HepG2 (cell line): Measurements from ENCODE around the gene DCST2. TPM values are rescaled to one million over a fixed set of nuclear protein-coding genes. Genes with fewer than 3 reads are reported as not detected.

Source experiments
- ATAC-seq: fragments of 200-7000 bp; cut with Tn5 transposase; 3 replicates; pipeline ENCODE4 v1.9.1; 2020; ENCODE audit warnings: mild to moderate bottlenecking, moderate library complexity
- BruUV-seq: library from RNA; stranded (reverse); fragments of 400-500 nt; replicated peaks from 2 replicates; lab custom pipeline; 2021; lab: Mats Ljungman, UMichigan
- CTCF ChIA-PET: fragments of 300-600 bp; formaldehyde crosslinking; extraction: SDS; loops from one replicate; lab custom pipeline; 2021; ENCODE audit warnings: low total read pairs, inconsistent platforms, low intra/inter-chr PET ratio; lab: Yijun Ruan, JAX
- POLR2A ChIA-PET: fragments of 350-600 bp; sonication (Branson Sonifier 250); formaldehyde crosslinking; loops from one replicate; lab custom pipeline; 2020; ENCODE audit warnings: antibody characterized with exemption, inconsistent platforms; lab: Yijun Ruan, JAX
- DNase-seq: peaks from one replicate; pipeline ENCODE4 v3.0.0-alpha.2; 2015; ENCODE audit warnings: low spot score
- FAIRE-seq: peaks from 3 replicates; lab custom pipeline; 2011; peaks lifted over from hg19 to GRCh38; lab: Jason Lieb, UNC
- H2AFZ ChIP-seq: one replicate; pipeline ENCODE4 v1.6.1; 2011; ENCODE audit warnings: low read length, inconsistent platforms
- H3K27ac ChIP-seq: fragments of 300-600 bp; 3 replicates; pipeline ENCODE4 v1.8.0; 2011; ENCODE audit warnings: mixed run types, mild to moderate bottlenecking, mixed read lengths, low read length, inconsistent platforms; ENCODE audit not compliant: insufficient read depth; ENCODE audit errors: extremely low read length
- H3K27me3 ChIP-seq, 2 experiments: fragments of 200-600 bp in 1 of 2; 2 replicates in 1 of 2; 3 replicates in 1 of 2; pipeline versions ENCODE4 v1.6.0 to v1.8.0; 2011; ENCODE audit warnings: low read length in 2 of 2, mild to moderate bottlenecking in 2 of 2, moderate library complexity in 2 of 2, inconsistent platforms in 1 of 2; ENCODE audit not compliant: insufficient read depth in 2 of 2, control insufficient read depth in 1 of 2
- H3K36me3 ChIP-seq, 2 experiments: fragments of 200-600 bp in 1 of 2; replicated peaks in 1 of 2; 2 replicates in 1 of 2; 3 replicates in 1 of 2; pipeline versions ENCODE4 v1.5.1 to v1.8.0; 2011; ENCODE audit warnings: low read length in 2 of 2, inconsistent platforms in 1 of 2; ENCODE audit not compliant: insufficient read depth in 2 of 2, control insufficient read depth in 1 of 2
- H3K4me1 ChIP-seq: 2 replicates; pipeline ENCODE4 v1.5.1; 2012; ENCODE audit warnings: low read length, inconsistent platforms; ENCODE audit not compliant: insufficient read depth
- H3K4me2 ChIP-seq: 2 replicates; pipeline ENCODE4 v1.6.0; 2011; ENCODE audit warnings: low read depth, low read length, inconsistent platforms
- H3K4me3 ChIP-seq, 3 experiments: fragments of 200-600 bp in 1 of 3; sonication (generic), shearing (Covaris generic) in 1 of 3; replicated peaks in 1 of 3; 2 replicates each; pipeline ENCODE4 v1.5.1; 2011 to 2016; ENCODE audit warnings: low read length in 3 of 3, inconsistent platforms in 2 of 3, low read depth in 2 of 3, mild to moderate bottlenecking in 2 of 3, control low read depth in 1 of 3, mixed read lengths in 1 of 3; ENCODE audit not compliant: insufficient read depth in 1 of 3
- H3K79me2 ChIP-seq: one replicate; pipeline ENCODE4 v1.6.1; 2011; ENCODE audit warnings: low read length, inconsistent platforms; ENCODE audit not compliant: insufficient read depth
- H3K9ac ChIP-seq: 2 replicates; pipeline ENCODE4 v1.6.0; 2011; ENCODE audit warnings: mild to moderate bottlenecking, low read depth, low read length, inconsistent platforms; ENCODE audit not compliant: insufficient read depth
- H3K9me3 ChIP-seq: 2 replicates; pipeline ENCODE4 v1.5.1; 2012; ENCODE audit warnings: mild to moderate bottlenecking, low read length
- H4K20me1 ChIP-seq: 2 replicates; pipeline ENCODE4 v1.6.0; 2011; ENCODE audit warnings: inconsistent platforms, mild to moderate bottlenecking, low read length, moderate library complexity; ENCODE audit not compliant: insufficient read depth
- CSRNP1 ChIP-seq: sonication (generic); formaldehyde crosslinking; IDR thresholded peaks from 2 replicates; pipeline ENCODE4 v1.8.1; 2023; ENCODE audit warnings: mild to moderate bottlenecking, missing genetic modification reagents
- ELF1 ChIP-seq: sonication (generic); formaldehyde crosslinking; IDR thresholded peaks from 2 replicates; pipeline ENCODE4 v1.4.0; 2020; ENCODE audit warnings: missing genetic modification reagents
- GATAD2A ChIP-seq: IDR thresholded peaks from 2 replicates; pipeline ENCODE4 v1.6.1; 2016
- HDAC1 ChIP-seq: sonication (generic); formaldehyde crosslinking; IDR thresholded peaks from 2 replicates; pipeline ENCODE4 v1.5.1; 2020; ENCODE audit warnings: mild to moderate bottlenecking, missing genetic modification reagents
- PAXIP1 ChIP-seq: sonication (generic); formaldehyde crosslinking; conservative IDR thresholded peaks from 2 replicates; pipeline ENCODE4 v1.4.0; 2020; ENCODE audit warnings: mild to moderate bottlenecking, missing genetic modification reagents, moderate library complexity
- SOX6 ChIP-seq, 2 experiments: fragments of 450-650 bp in 1 of 2; sonication (generic) in 1 of 2; formaldehyde crosslinking in 1 of 2; IDR thresholded peaks; 2 replicates each; pipeline versions ENCODE4 v1.4.0 to v1.6.1; 2017 to 2020; ENCODE audit warnings: antibody characterized with exemption in 1 of 2, mild to moderate bottlenecking in 1 of 2, missing genetic modification reagents in 1 of 2
- U2AF1 ChIP-seq: fragments of 200-400 bp; formaldehyde crosslinking; optimal IDR thresholded peaks from 2 replicates; pipeline ENCODE3; 2017; ENCODE audit warnings: mild to moderate bottlenecking, low read depth, low read length
- ZEB1 ChIP-seq: IDR thresholded peaks from 2 replicates; pipeline ENCODE4 v1.6.1; 2012; ENCODE audit warnings: mild to moderate bottlenecking, low read depth, inconsistent platforms; ENCODE audit not compliant: insufficient replicate concordance
- ZFP91 ChIP-seq: sonication (generic); formaldehyde crosslinking; IDR thresholded peaks from 2 replicates; pipeline ENCODE4 v1.9.0; 2022; ENCODE audit warnings: missing genetic modification reagents, mild to moderate bottlenecking, borderline replicate concordance
- ZNF331 ChIP-seq: sonication (generic); formaldehyde crosslinking; IDR thresholded peaks from 2 replicates; pipeline ENCODE4 v1.4.0; 2020; ENCODE audit warnings: missing genetic modification reagents
- WGBS: methylation state at CpG from one replicate; pipeline ENCODE4 v1.1.6; 2017; ENCODE audit warnings: low lambda C conversion rate; 5-methylcytosine and 5-hydroxymethylcytosine counted together
- in situ Hi-C: cut with HindIII; loops from 2 replicates; pipeline ENCODE4 v1.10.0; 2017; ENCODE audit warnings: low pct_unique_long_range_greater_than_20kb; ENCODE audit not compliant: extremely low pct_ligation_motif_present
- intact Hi-C: fragments of 100-400 bp; cut with micrococcal nuclease; formaldehyde crosslinking; loops from one replicate; pipeline ENCODE4 v1.10.0; 2022; ENCODE audit not compliant: unreplicated experiment
- polyA plus RNA-seq, 8 experiments: library from polyadenylated mRNA; depleted of rRNA in 3 of 8; stranded (reverse) in 7 of 8; unstranded in 1 of 8; fragments of >200 nt; fragmentation: Illumina TruSeq in 4 of 8; extraction: Trizol in 4 of 8; gene quantifications; 2 replicates each; pipeline versions ENCODE4 v1.2.1 to v1.2.3, GENCODE V29; 2011 to 2016; ENCODE audit warnings: low read depth in 4 of 8, missing spikeins in 1 of 8, mixed read lengths in 1 of 8; ENCODE audit not compliant: insufficient read depth in 1 of 8
- total RNA-seq, 5 experiments: library from RNA; depleted of rRNA; stranded (reverse); fragments of >200 nt; fragmentation: Illumina TruSeq; extraction: Trizol; gene quantifications; 2 replicates each; pipeline ENCODE4 v1.2.3, GENCODE V29; 2016; ENCODE audit warnings: low read depth in 1 of 5
- TF ChIP-seq, protein P1 (sequence below): sonication (generic); formaldehyde crosslinking; IDR thresholded peaks from 2 replicates; pipeline ENCODE4 v1.5.0; 2020; ENCODE audit warnings: missing genetic modification reagents

Gene DCST2
- total and polyA plus RNA-seq, 2 of the 13 experiments (the other 11 are each of a cell fraction or from before 2014, with no cell fraction given): 0.74 TPM; not detected in 1

GRCh38 chr1:155022927-155023236 is 10.7 kb downstream of the DCST2 start:
- DNase-seq (no peak), FAIRE-seq (peak; percentile 71)
- POLR2A ChIA-PET: interaction anchor here (1.0 to 2.5 kb wide), 6 partner anchors 16 to 52 kb away, joined by 3 to 11 read pairs (median 4); partner anchors contain the start of gene SHC1

More at GRCh38 chr1:155022927-155023236, 10.7 kb downstream of the DCST2 start:
- intact Hi-C loops (no loop called here), in situ Hi-C loops (no loop called here)
- BruUV-seq: no TSS peak
- 0% methylated on average over 4 of the region's 4 CpGs for WGBS
- Histone ChIP-seq H3K4me3 (peak overlapping the region in 1 of 3 experiments; percentile 30; a peak in 1 of 6 replicates), H3K9ac (no peak overlapping the region; the same call in 1 of the 2 replicates), H3K27me3 (no peaks in the 10 kb centered on the region), H3K4me1 (peaks cover 64% of the 10 kb centered on the region), H3K36me3 (no peaks in the 10 kb centered on the region), H3K4me2 (peak overlapping the region; percentile 65), H3K79me2 (no peaks in the 10 kb centered on the region), H3K27ac (no peak overlapping the region), H2AFZ (no peak overlapping the region), H4K20me1 (no peaks in the 10 kb centered on the region), H3K9me3 (no peaks in the 10 kb centered on the region)
- TF ChIP-seq SOX6 (IDR thresholded peaks at IDR 0.05) (no peak), SOX6 (CRISPR knock-in tag; IDR thresholded peaks at IDR 0.05) (peak; percentile 30), CSRNP1 (no peak), U2AF1 (no peak), GATAD2A (peak; percentile 32; the same call in 1 of the 2 replicates), ZEB1 (peak; percentile 84), ZFP91 (CRISPR knock-in tag) (peak; percentile 23; the same call in 1 of the 2 replicates), PAXIP1 (CRISPR knock-in tag) (0 out of 2 replicates have a peak, but pooled peaks have one; percentile 27), HDAC1 (CRISPR knock-in tag) (0 out of 2 replicates have a peak, but pooled peaks have one; percentile 21), ELF1 (CRISPR knock-in tag) (peak; percentile 42; the same call in 1 of the 2 replicates), ZNF331 (CRISPR knock-in tag) (0 out of 2 replicates have a peak, but pooled peaks have one; percentile 25)
- TF ChIP-seq, protein P1, sequence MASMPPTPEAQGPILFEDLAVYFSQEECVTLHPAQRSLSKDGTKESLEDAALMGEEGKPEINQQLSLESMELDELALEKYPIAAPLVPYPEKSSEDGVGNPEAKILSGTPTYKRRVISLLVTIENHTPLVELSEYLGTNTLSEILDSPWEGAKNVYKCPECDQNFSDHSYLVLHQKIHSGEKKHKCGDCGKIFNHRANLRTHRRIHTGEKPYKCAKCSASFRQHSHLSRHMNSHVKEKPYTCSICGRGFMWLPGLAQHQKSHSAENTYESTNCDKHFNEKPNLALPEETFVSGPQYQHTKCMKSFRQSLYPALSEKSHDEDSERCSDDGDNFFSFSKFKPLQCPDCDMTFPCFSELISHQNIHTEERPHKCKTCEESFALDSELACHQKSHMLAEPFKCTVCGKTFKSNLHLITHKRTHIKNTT (CRISPR knock-in tag): no peak
- CTCF ChIA-PET: no interaction called here
- ATAC-seq: peak; percentile 58
